Tibial artery (tissue), 4 donors: ENCODE measurements around the gene SCN9A.

Source experiments
- DNase-seq, 2 donors: peaks; one replicate each; pipeline ENCODE4 v3.0.0-alpha.2; 2019
- H3K27ac ChIP-seq, 2 donors: fragments of 200-600 bp; sonication (generic) in 1 of 2; 1 replicate in 1 of 2; 2 replicates in 1 of 2; pipeline ENCODE4 v1.5.1; 2018 to 2019; ENCODE audit warnings: mild to moderate bottlenecking in 1 of 2
- H3K27me3 ChIP-seq, 2 donors: fragments of 200-600 bp; sonication (generic) in 1 of 2; one replicate each; pipeline versions ENCODE4 v1.5.1 to v1.6.0; 2016 to 2019
- H3K36me3 ChIP-seq, 3 donors: fragments of 200-600 bp; sonication (generic) in 2 of 3; one replicate each; pipeline ENCODE4 v1.5.1; 2016 to 2019; ENCODE audit warnings: mild to moderate bottlenecking in 2 of 3
- H3K4me1 ChIP-seq, 4 donors: fragments of 200-600 bp; sonication (generic) in 2 of 4; 1 replicate in 3 of 4; 2 replicates in 1 of 4; pipeline ENCODE4 v1.5.1; 2016 to 2019
- H3K4me3 ChIP-seq, 2 donors: fragments of 200-600 bp; sonication (generic) in 1 of 2; 1 replicate in 1 of 2; 2 replicates in 1 of 2; pipeline ENCODE4 v1.5.1; 2018 to 2019; ENCODE audit warnings: mild to moderate bottlenecking in 2 of 2
- H3K9me3 ChIP-seq, 3 donors: fragments of 200-600 bp; sonication (generic) in 1 of 3; one replicate each; pipeline ENCODE4 v1.5.1; 2016 to 2019
- CTCF ChIP-seq, 2 experiments: fragments of 200-600 bp in 1 of 2; fragments of 450-650 bp in 1 of 2; IDR thresholded peaks; one replicate each; pipeline ENCODE4 v1.5.1; 2017 to 2019; ENCODE audit warnings: antibody characterized with exemption in 2 of 2, mild to moderate bottlenecking in 1 of 2, moderate library complexity in 1 of 2
- intact Hi-C: fragments of 100-400 bp; cut with DNase I; formaldehyde crosslinking; loops from one replicate; pipeline ENCODE4 v1.15.0; 2023; ENCODE audit warnings: low total_unique reads

SCN9A gene

DNA sequence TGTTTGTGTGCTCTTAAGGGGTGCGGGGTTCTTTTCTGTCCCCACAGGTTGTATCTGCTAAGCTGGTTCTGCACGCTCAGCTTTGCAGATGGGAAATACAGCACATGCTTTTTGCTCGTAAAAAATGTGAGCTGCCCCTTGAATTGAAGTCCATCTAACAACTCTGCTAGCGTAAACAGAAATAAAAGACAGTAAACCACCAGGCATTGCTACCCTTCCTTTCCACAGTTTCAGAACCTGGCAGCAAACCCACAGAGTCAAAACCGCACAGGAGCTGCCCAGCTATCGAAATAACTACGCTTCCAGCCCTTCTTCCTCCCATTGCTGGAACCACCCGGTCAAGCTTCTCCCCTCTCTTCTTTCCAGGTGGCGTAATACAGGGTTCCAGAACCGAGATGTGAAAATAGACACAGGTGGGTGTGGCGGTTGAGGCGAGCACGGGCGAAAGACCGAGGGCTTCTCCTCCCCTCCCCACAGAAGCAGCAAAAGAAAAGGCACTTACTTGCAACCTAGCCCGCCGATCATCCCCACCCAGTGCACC, 479 bp downstream of the SCN9A start:
- Histone ChIP-seq H3K4me1 (peaks cover 0 to 12% (median 8%) of the 10 kb centered on the region in 4 donors), H3K4me3 (peak overlapping the region; percentile 53 to 65), H3K27ac (peak overlapping the region; percentile 50 to 62), H3K27me3 (no peaks in the 10 kb centered on the region), H3K36me3 (no peaks in the 10 kb centered on the region), H3K9me3 (no peaks in the 10 kb centered on the region)
- intact Hi-C loops: loop anchor here (10.0 kb wide), 1 partner anchor 310 kb away; no protein-coding TSS in a partner anchor
- no peak for TF ChIP-seq CTCF (IDR thresholded peaks at IDR 0.05)
- no peak for DNase-seq

DNA sequence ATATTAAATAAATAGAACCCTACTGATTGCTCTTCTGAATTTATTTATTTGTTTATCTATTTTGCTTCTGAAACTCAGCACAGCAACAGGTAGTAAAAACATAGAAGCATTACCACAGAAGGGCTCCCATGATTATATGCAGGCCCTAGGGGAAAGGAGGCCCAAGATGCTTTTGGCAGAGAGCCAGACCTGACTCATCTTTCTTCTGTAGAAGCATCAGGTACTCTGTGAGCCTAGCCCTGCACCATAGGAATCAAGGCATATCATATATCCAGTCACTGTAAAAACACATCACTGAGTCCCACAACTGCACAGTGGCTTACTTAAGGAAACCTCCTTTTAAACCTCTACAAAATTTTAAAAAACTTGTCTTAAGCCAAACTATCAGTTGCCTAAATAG, 1.8 kb downstream of the SCN9A start:
- no peaks in the 10 kb centered on the region for H3K9me3 ChIP-seq
- H3K27ac ChIP-seq: no peak overlapping the region
- DNase-seq: no peak
- peaks cover 0 to 12% (median 8%) of the 10 kb centered on the region in 4 donors for H3K4me1 ChIP-seq
- H3K4me3 ChIP-seq: no peak overlapping the region
- H3K27me3 ChIP-seq: no peaks in the 10 kb centered on the region
- no peak for TF ChIP-seq CTCF (IDR thresholded peaks at IDR 0.05)
- intact Hi-C loops: loop anchor here (10.0 kb wide), 1 partner anchor 309 kb away; no protein-coding TSS in a partner anchor
- no peaks in the 10 kb centered on the region for H3K36me3 ChIP-seq

GRCh38 chr2:166373539-166373938, 2.2 kb downstream of the SCN9A start:
- peaks cover 0 to 12% (median 8%) of the 10 kb centered on the region in 4 donors for H3K4me1 ChIP-seq
- H3K27me3 ChIP-seq: no peaks in the 10 kb centered on the region
- H3K27ac ChIP-seq: no peak overlapping the region
- no peaks in the 10 kb centered on the region for H3K9me3 ChIP-seq
- no peak for DNase-seq
- no peak overlapping the region for H3K4me3 ChIP-seq
- TF ChIP-seq CTCF (IDR thresholded peaks at IDR 0.05): no peak
- no peaks in the 10 kb centered on the region for H3K36me3 ChIP-seq
- intact Hi-C loops: loop anchor here (10.0 kb wide), 1 partner anchor 309 kb away; no protein-coding TSS in a partner anchor

DNA sequence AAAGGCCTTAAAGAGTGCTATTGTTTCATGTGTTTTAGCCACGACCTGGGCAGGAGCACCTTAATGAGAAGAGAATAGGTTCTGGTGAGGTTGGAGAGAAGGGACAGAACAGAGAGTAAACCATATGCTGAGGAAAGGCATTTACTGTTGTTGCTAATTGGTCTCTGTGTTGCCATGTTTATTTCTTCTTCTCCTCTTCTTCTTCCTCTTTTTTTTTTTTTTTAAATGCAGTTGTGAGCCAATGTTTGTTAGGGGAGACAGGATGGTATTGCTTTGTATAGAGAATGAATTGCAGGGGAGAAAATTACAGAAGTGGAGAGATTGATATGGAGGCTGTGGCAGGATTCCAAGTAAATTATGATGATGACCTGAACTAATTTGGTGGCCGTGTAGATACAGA, 2.6 kb downstream of the SCN9A start:
- Histone ChIP-seq H3K9me3 (no peaks in the 10 kb centered on the region), H3K36me3 (no peaks in the 10 kb centered on the region), H3K4me3 (no peak overlapping the region), H3K27me3 (no peaks in the 10 kb centered on the region), H3K27ac (no peak overlapping the region), H3K4me1 (peaks cover 0 to 12% (median 8%) of the 10 kb centered on the region in 4 donors)
- no peak for TF ChIP-seq CTCF (IDR thresholded peaks at IDR 0.05)
- DNase-seq: no peak
- intact Hi-C loops: loop anchor here (10.0 kb wide), 1 partner anchor 308 kb away; no protein-coding TSS in a partner anchor

DNA sequence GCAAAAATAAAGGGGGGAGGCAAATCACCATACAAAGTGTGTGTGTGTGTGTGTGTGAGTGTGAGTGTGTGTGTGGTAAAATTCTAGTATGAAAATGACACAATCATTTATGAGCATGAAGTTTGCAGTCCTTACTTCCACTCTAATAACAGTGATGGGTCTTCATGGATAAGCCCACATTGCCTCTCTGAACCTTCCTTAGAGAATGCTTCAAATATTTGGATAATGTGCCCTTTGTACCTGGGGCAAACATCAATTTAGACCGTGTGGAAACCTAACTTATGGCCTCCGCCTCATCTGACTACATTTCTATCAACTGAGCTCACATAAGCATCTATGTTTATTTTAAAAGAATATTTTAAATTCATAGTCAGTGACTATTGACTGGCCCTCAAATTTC, 3.7 kb downstream of the SCN9A start:
- TF ChIP-seq CTCF (IDR thresholded peaks at IDR 0.05): no peak
- Histone ChIP-seq H3K4me1 (peaks cover 0 to 12% (median 8%) of the 10 kb centered on the region in 4 donors), H3K27me3 (no peaks in the 10 kb centered on the region), H3K36me3 (no peaks in the 10 kb centered on the region), H3K9me3 (no peaks in the 10 kb centered on the region), H3K4me3 (no peak overlapping the region), H3K27ac (no peak overlapping the region)
- DNase-seq: no peak
- intact Hi-C loops: loop anchor here (10.0 kb wide), 1 partner anchor 307 kb away; no protein-coding TSS in a partner anchor
